ENCODE data around the gene RSPH10B2.
"Not testable (repeated sequence)": the region's sequence is repeated elsewhere in the genome, so short reads cannot be mapped to it uniquely, and the experiment has no call there.

DNA sequence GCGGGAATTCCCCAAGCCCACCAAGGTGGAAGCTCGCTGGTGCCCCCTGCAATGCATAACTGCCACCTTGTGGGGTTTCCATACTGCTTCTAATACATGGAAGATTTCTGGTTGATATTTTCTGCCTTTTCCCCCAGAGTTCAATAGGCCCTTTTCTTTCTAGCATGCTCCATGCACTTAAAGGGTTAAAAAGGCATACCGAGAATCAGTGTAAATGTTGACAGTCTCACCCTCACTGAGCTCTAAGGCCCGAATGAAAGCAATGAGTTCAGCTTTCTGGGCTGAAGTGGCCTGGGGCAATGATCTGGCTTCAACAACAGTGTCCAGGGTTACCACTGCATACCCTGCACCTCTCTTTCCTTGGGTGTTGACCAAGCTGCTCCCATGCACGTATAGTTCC, 89.2 kb downstream of the RSPH10B2 start:
- TF ChIP-seq, protein P1, sequence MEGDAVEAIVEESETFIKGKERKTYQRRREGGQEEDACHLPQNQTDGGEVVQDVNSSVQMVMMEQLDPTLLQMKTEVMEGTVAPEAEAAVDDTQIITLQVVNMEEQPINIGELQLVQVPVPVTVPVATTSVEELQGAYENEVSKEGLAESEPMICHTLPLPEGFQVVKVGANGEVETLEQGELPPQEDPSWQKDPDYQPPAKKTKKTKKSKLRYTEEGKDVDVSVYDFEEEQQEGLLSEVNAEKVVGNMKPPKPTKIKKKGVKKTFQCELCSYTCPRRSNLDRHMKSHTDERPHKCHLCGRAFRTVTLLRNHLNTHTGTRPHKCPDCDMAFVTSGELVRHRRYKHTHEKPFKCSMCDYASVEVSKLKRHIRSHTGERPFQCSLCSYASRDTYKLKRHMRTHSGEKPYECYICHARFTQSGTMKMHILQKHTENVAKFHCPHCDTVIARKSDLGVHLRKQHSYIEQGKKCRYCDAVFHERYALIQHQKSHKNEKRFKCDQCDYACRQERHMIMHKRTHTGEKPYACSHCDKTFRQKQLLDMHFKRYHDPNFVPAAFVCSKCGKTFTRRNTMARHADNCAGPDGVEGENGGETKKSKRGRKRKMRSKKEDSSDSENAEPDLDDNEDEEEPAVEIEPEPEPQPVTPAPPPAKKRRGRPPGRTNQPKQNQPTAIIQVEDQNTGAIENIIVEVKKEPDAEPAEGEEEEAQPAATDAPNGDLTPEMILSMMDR (optimal IDR thresholded peaks at IDR 0.05 in 1 of 3, IDR thresholded peaks at IDR 0.05 in 1 of 3, conservative IDR thresholded peaks at IDR 0.05 in 1 of 3; ENCODE audit: extremely low read depth in 1 of 3, insufficient read depth in 2 of 3, low read length in 3 of 3), result not testable (repeated sequence)
- TF ChIP-seq EZH2 (IDR thresholded peaks at IDR 0.05; ENCODE audit: low read length), result not testable (repeated sequence)

All from keratinocyte (primary cell).